Measurements from ENCODE around the gene SYNE4. TPM values are rescaled to one million over a fixed set of nuclear protein-coding genes. Genes with fewer than 3 reads are reported as not detected.

SYNE4 gene
- total and polyA plus RNA-seq, 2 of the 13 experiments (the other 11 are each of a cell fraction or from before 2014, with no cell fraction given), result 13.7 to 23.0 TPM

GRCh38 chr19:36027696-36028095, 19.1 kb upstream of the SYNE4 start:
- in situ Hi-C loops (cut with HindIII; ENCODE audit: extremely low pct_ligation_motif_present, low pct_unique_long_range_greater_than_20kb), result no loop called here
- Histone ChIP-seq H3K4me3 (replicated peaks in 1 of 3; ENCODE audit: insufficient read depth in 1 of 3, low read depth in 2 of 3, low read length in 3 of 3) (no peak overlapping the region), H3K27ac (ENCODE audit: extremely low read length, insufficient read depth, low read length) (no peak overlapping the region), H3K4me1 (ENCODE audit: insufficient read depth, low read length) (peaks cover 7% of the 10 kb centered on the region; the same call in 1 of the 2 replicates), H3K9ac (ENCODE audit: insufficient read depth, low read depth, low read length) (no peak overlapping the region), H3K9me3 (ENCODE audit: low read length) (no peaks in the 10 kb centered on the region), H2AFZ (ENCODE audit: low read length) (no peak overlapping the region), H4K20me1 (ENCODE audit: insufficient read depth, low read length) (no peaks in the 10 kb centered on the region), H3K36me3 (replicated peaks in 1 of 2; ENCODE audit: control insufficient read depth in 1 of 2, insufficient read depth in 2 of 2, low read length in 2 of 2) (peaks cover 6% of the 10 kb centered on the region in 2 experiments; a peak in 3 of 5 replicates), H3K4me2 (ENCODE audit: low read depth, low read length) (no peak overlapping the region), H3K79me2 (ENCODE audit: insufficient read depth, low read length) (no peaks in the 10 kb centered on the region), H3K27me3 (ENCODE audit: control insufficient read depth in 1 of 2, insufficient read depth in 2 of 2, low read length in 2 of 2) (no peaks in the 10 kb centered on the region)
- peak; percentile 50 for TF ChIP-seq ZNF121 (CRISPR knock-in tag; IDR thresholded peaks at IDR 0.05)
- TF ChIP-seq ZNF264 (CRISPR knock-in tag; IDR thresholded peaks at IDR 0.05), result no peak
- ChIA-PET POLR2A (no interaction called here), CTCF (ENCODE audit: low intra/inter-chr PET ratio, low total read pairs) (no interaction called here)
- ATAC-seq (no peak), FAIRE-seq (no peak), DNase-seq (ENCODE audit: low spot score) (no peak)
- no TSS peak for BruUV-seq (replicated peaks)
- intact Hi-C loops (cut with micrococcal nuclease; ENCODE audit: unreplicated experiment), result no loop called here
- 100% methylated on average over 6 of the region's 6 CpGs for WGBS (ENCODE audit: low lambda C conversion rate)

- FAIRE-seq (no peak), DNase-seq (ENCODE audit: low spot score) (no peak), ATAC-seq (no peak)
- TF ChIP-seq DDIT3 (CRISPR knock-in tag; IDR thresholded peaks at IDR 0.05) (no peak), PCBP1 (IDR thresholded peaks at IDR 0.05; ENCODE audit: borderline replicate concordance, low read depth, low read length) (0 out of 2 replicates have a peak, but pooled peaks have one; percentile 37), ZNF30 (CRISPR knock-in tag; IDR thresholded peaks at IDR 0.05) (no peak), PHF8 (CRISPR knock-in tag; IDR thresholded peaks at IDR 0.05) (no peak), ZNF33A (CRISPR knock-in tag; IDR thresholded peaks at IDR 0.05; ENCODE audit: borderline replicate concordance) (no peak), CBX2 (IDR thresholded peaks at IDR 0.05; ENCODE audit: low read depth, low read length) (no peak), CBX2 (CRISPR knock-in tag; IDR thresholded peaks at IDR 0.05; ENCODE audit: low read depth) (no peak)
- WGBS (ENCODE audit: low lambda C conversion rate), result 96% methylated on average over 46 of the region's 49 CpGs
- ChIA-PET POLR2A (no interaction called here), CTCF (ENCODE audit: low intra/inter-chr PET ratio, low total read pairs) (no interaction called here)
- intact Hi-C loops (cut with micrococcal nuclease; ENCODE audit: unreplicated experiment) (no loop called here), in situ Hi-C loops (cut with HindIII; ENCODE audit: extremely low pct_ligation_motif_present, low pct_unique_long_range_greater_than_20kb) (no loop called here)
- H3K4me3 ChIP-seq (replicated peaks in 1 of 3; ENCODE audit: insufficient read depth in 1 of 3, low read depth in 2 of 3, low read length in 3 of 3), result no peak overlapping the region
- no peaks in the 10 kb centered on the region for H3K9me3 ChIP-seq (ENCODE audit: low read length)
- H4K20me1 ChIP-seq (ENCODE audit: insufficient read depth, low read length), result no peaks in the 10 kb centered on the region
- no peak overlapping the region for H3K27ac ChIP-seq (ENCODE audit: extremely low read length, insufficient read depth, low read length)
- no peaks in the 10 kb centered on the region for H3K27me3 ChIP-seq (ENCODE audit: control insufficient read depth in 1 of 2, insufficient read depth in 2 of 2, low read length in 2 of 2)
- peaks cover 6 to 9% of the 10 kb centered on the region in 2 experiments; a peak in 4 of 5 replicates for H3K36me3 ChIP-seq (replicated peaks in 1 of 2; ENCODE audit: control insufficient read depth in 1 of 2, insufficient read depth in 2 of 2, low read length in 2 of 2)
- H2AFZ ChIP-seq (ENCODE audit: low read length), result no peak overlapping the region
- H3K4me1 ChIP-seq (ENCODE audit: insufficient read depth, low read length), result peaks cover 7% of the 10 kb centered on the region; the same call in 1 of the 2 replicates
- no peak overlapping the region for H3K4me2 ChIP-seq (ENCODE audit: low read depth, low read length)
- H3K9ac ChIP-seq (ENCODE audit: insufficient read depth, low read depth, low read length), result no peak overlapping the region
- H3K79me2 ChIP-seq (ENCODE audit: insufficient read depth, low read length), result no peaks in the 10 kb centered on the region
- BruUV-seq (replicated peaks), result no TSS peak
These were observed 17.7 kb upstream of the SYNE4 start for GRCh38 chr19:36026091-36026876.

Data from HepG2 (cell line).